Endodermal cell (in vitro differentiated cells): ENCODE data around the gene OR8G1. TPM values are rescaled to one million over a fixed set of nuclear protein-coding genes. Genes with fewer than 3 reads are reported as not detected.

Source experiments
- DNase-seq: peaks from one replicate; pipeline ENCODE4 v3.0.0-alpha.2; 2017
- H3K27ac ChIP-seq: 2 replicates; pipeline ENCODE4 v1.5.1; 2013; ENCODE audit warnings: mild to moderate bottlenecking, low read depth, low read length, moderate library complexity
- H3K27me3 ChIP-seq: 2 replicates; pipeline ENCODE4 v1.6.1; 2013; ENCODE audit warnings: mild to moderate bottlenecking, low read length, moderate library complexity; ENCODE audit not compliant: insufficient read depth, control insufficient read depth, poor library complexity, severe bottlenecking
- H3K36me3 ChIP-seq: 2 replicates; pipeline ENCODE4 v1.7.0; 2013; ENCODE audit warnings: mild to moderate bottlenecking, low read length, moderate library complexity; ENCODE audit not compliant: control insufficient read depth, insufficient read depth
- H3K4me1 ChIP-seq: one replicate; pipeline ENCODE4 v1.7.0; 2013; ENCODE audit warnings: low read length; ENCODE audit not compliant: control insufficient read depth, insufficient read depth
- H3K4me3 ChIP-seq: 2 replicates; pipeline ENCODE4 v1.5.1; 2013; ENCODE audit warnings: mild to moderate bottlenecking, low read length, moderate library complexity
- H3K9ac ChIP-seq: 2 replicates; pipeline ENCODE4 v1.6.1; 2013; ENCODE audit warnings: mild to moderate bottlenecking, low read length, moderate library complexity; ENCODE audit not compliant: poor library complexity, severe bottlenecking; ENCODE audit errors: extremely low read depth
- H3K9me3 ChIP-seq: 2 replicates; pipeline ENCODE4 v1.6.1; 2013; ENCODE audit warnings: mild to moderate bottlenecking, low read length, moderate library complexity; ENCODE audit not compliant: control insufficient read depth
- H3K27ac Mint-ChIP-seq: 2 replicates; pipeline ENCODE4 v1.8.0; 2020; ENCODE audit warnings: mixed read lengths
- H3K27me3 Mint-ChIP-seq: 2 replicates; pipeline ENCODE4 v1.8.0; 2021; ENCODE audit warnings: mild to moderate bottlenecking, mixed read lengths; ENCODE audit not compliant: insufficient read depth
- H3K36me3 Mint-ChIP-seq: 2 replicates; pipeline ENCODE4 v1.8.0; 2020; ENCODE audit warnings: low read depth, mixed read lengths
- H3K4me1 Mint-ChIP-seq: 2 replicates; pipeline ENCODE4 v1.8.0; 2020; ENCODE audit warnings: mixed read lengths
- H3K4me3 Mint-ChIP-seq: 2 replicates; pipeline ENCODE4 v1.8.0; 2020; ENCODE audit warnings: mild to moderate bottlenecking, moderate library complexity, mixed read lengths
- H3K9me3 Mint-ChIP-seq: 2 replicates; pipeline ENCODE4 v1.8.0; 2020; ENCODE audit warnings: mild to moderate bottlenecking, mixed read lengths
- CTCF ChIP-seq: fragments of 200-600 bp; sonication (generic); conservative IDR thresholded peaks from 2 replicates; pipeline ENCODE4 v1.5.0; 2021; ENCODE audit warnings: antibody characterized with exemption, mild to moderate bottlenecking
- WGBS, 2 experiments: methylation state at CpG; one replicate each; pipeline versions ENCODE4 v1.1.5 to v1.1.7; 2013; ENCODE audit warnings: missing lambda C conversion rate in 2 of 2, mixed read lengths in 1 of 2; ENCODE audit not compliant: insufficient coverage in 1 of 2, insufficient read length in 1 of 2; 5-methylcytosine and 5-hydroxymethylcytosine counted together
- total RNA-seq, 2 donors: library from RNA; stranded (reverse); fragmentation: NEBNext Ultra II Directional in 1 of 2; extraction: Animal tissue kit (Norgen Biotek cat#: 25700) in 1 of 2; gene quantifications; 2 replicates in 1 of 2; 3 replicates in 1 of 2; pipeline ENCODE4 v1.2.1, GENCODE V29; 2021

OR8G1 gene
- total RNA-seq, 2 donors from 2014 or later: 0.11 TPM; not detected in 1

- no peaks in the 10 kb centered on the region for H3K27me3 Mint-ChIP-seq
Measured at GRCh38 chr11:124302347-124303125, 61.6 kb downstream of the OR8G1 start.

More at GRCh38 chr11:124302347-124303125, 61.6 kb downstream of the OR8G1 start:
- no peak overlapping the region for H3K27ac ChIP-seq
- no peak overlapping the region for H3K4me3 ChIP-seq
- 57 to 58% methylated on average over 1 to 2 of the region's 3 CpGs for WGBS, 2 experiments
- H3K36me3 ChIP-seq: no peaks in the 10 kb centered on the region
- Mint-ChIP-seq H3K36me3 (no peaks in the 10 kb centered on the region), H3K4me1 (no peaks in the 10 kb centered on the region), H3K9me3 (no peaks in the 10 kb centered on the region), H3K27ac (no peak overlapping the region), H3K4me3 (no peak overlapping the region)
- H3K27me3 ChIP-seq: no peaks in the 10 kb centered on the region
- no peak for DNase-seq
- H3K9me3 ChIP-seq: no peaks in the 10 kb centered on the region
- no peak overlapping the region for H3K9ac ChIP-seq
- no peaks in the 10 kb centered on the region for H3K4me1 ChIP-seq
- TF ChIP-seq CTCF: no peak

Other genes with a start within 250 kb of the OR8G1 start
- not detected for gene OR10G6, start 245.9 kb upstream of the OR8G1 start, total RNA-seq
- not detected for gene OR10G4, start 228.1 kb upstream of the OR8G1 start, total RNA-seq
- gene OR10G9, start 218.1 kb upstream of the OR8G1 start, total RNA-seq: not detected
- not detected for gene OR10G8, start 214.3 kb upstream of the OR8G1 start, total RNA-seq
- gene OR10G7, start 199.8 kb upstream of the OR8G1 start, total RNA-seq: not detected
- gene VWA5A, start 125.6 kb upstream of the OR8G1 start, total RNA-seq: 10 to 100 TPM; 38.3 to 65.4 TPM
- under 1 TPM in 1 of 2 donors, not detected in 1; 0.37 TPM for gene OR10D3, start 57.8 kb upstream of the OR8G1 start, total RNA-seq
- under 1 TPM in 1 of 2 donors, not detected in 1; 0.18 TPM for gene OR8G5, start 15.3 kb downstream of the OR8G1 start, total RNA-seq
- not detected for gene OR8D1, start 72.9 kb downstream of the OR8G1 start, total RNA-seq
- not detected for gene OR8D2, start 79.1 kb downstream of the OR8G1 start, total RNA-seq
- gene OR8B2, start 143.4 kb downstream of the OR8G1 start, total RNA-seq: not detected
- gene OR8B3, start 157.9 kb downstream of the OR8G1 start, total RNA-seq: not detected
- gene OR8B4, start 183.8 kb downstream of the OR8G1 start, total RNA-seq: not detected
- not detected for gene OR8B8, start 204.6 kb downstream of the OR8G1 start, total RNA-seq